H1 (cell line): Measurements from ENCODE around the gene CHD3. TPM values are rescaled to one million over a fixed set of nuclear protein-coding genes. Genes with fewer than 3 reads are reported as not detected.

ENCODE experiments used
- CTCF ChIA-PET: fragments of 300-600 bp; sonication (Branson Sonifier 250); formaldehyde crosslinking; loops from one replicate; lab custom pipeline; 2021; ENCODE audit not compliant: partially characterized antibody; lab: Charles Lee
- POLR2A ChIA-PET: fragments of 300-600 bp; sonication (Branson Sonifier 250); formaldehyde crosslinking; loops from one replicate; lab custom pipeline; 2021; ENCODE audit warnings: inconsistent platforms; ENCODE audit not compliant: partially characterized antibody; lab: Charles Lee
- DNase-seq, 2 experiments: peaks; one replicate each; pipeline versions ENCODE4 v3.0.0 to v3.0.0-alpha.2; 2010 to 2022; ENCODE audit warnings: low spot score in 2 of 2, low read depth in 1 of 2, mixed read lengths in 1 of 2
- FAIRE-seq: peaks from 2 replicates; lab custom pipeline; 2011; peaks lifted over from hg19 to GRCh38; lab: Jason Lieb, UNC
- H2AFZ ChIP-seq: 2 replicates; pipeline ENCODE4 v1.8.1; 2012; ENCODE audit warnings: low read length, inconsistent platforms
- H2AK5ac ChIP-seq: 2 replicates; pipeline ENCODE4 v1.6.1; 2013; ENCODE audit warnings: low read depth, low read length
- H2BK120ac ChIP-seq: replicated peaks from 2 replicates; pipeline ENCODE3; 2013; ENCODE audit warnings: low read depth, low read length, inconsistent platforms
- H2BK12ac ChIP-seq: 2 replicates; pipeline ENCODE4 v1.6.1; 2013; ENCODE audit warnings: low read depth, low read length
- H2BK15ac ChIP-seq: 2 replicates; pipeline ENCODE4 v1.6.1; 2013; ENCODE audit warnings: low read length
- H2BK20ac ChIP-seq: 2 replicates; pipeline ENCODE4 v1.6.1; 2013; ENCODE audit warnings: low read length
- H2BK5ac ChIP-seq: 2 replicates; pipeline ENCODE4 v1.6.1; 2013; ENCODE audit warnings: low read depth, low read length
- H3K14ac ChIP-seq: 2 replicates; pipeline ENCODE4 v1.6.1; 2013; ENCODE audit warnings: inconsistent platforms; ENCODE audit not compliant: insufficient read length
- H3K18ac ChIP-seq: 2 replicates; pipeline ENCODE4 v1.6.1; 2013; ENCODE audit warnings: low read length; ENCODE audit errors: extremely low read depth
- H3K23ac ChIP-seq: 2 replicates; pipeline ENCODE4 v1.6.1; 2013; ENCODE audit warnings: inconsistent platforms; ENCODE audit not compliant: insufficient read length
- H3K23me2 ChIP-seq: 2 replicates; pipeline ENCODE4 v1.6.1; 2013; ENCODE audit warnings: low read depth, low read length
- H3K27ac ChIP-seq: 2 replicates; pipeline ENCODE4 v1.6.1; 2011; ENCODE audit warnings: low read depth, low read length, inconsistent platforms
- H3K27me3 ChIP-seq, 4 experiments: replicated peaks in 1 of 4; 1 replicate in 1 of 4; 2 replicates in 3 of 4; pipeline versions ENCODE4 v1.6.1 to v1.8.1; 2011 to 2013; ENCODE audit warnings: low read length in 3 of 4, mild to moderate bottlenecking in 3 of 4, inconsistent platforms in 2 of 4, mixed read lengths in 2 of 4, moderate library complexity in 1 of 4; ENCODE audit not compliant: control insufficient read depth in 3 of 4, insufficient read depth in 3 of 4; ENCODE audit errors: extremely low read depth in 1 of 4
- H3K36me3 ChIP-seq, 4 experiments: 2 replicates each; pipeline versions ENCODE4 v1.6.1 to v1.8.1; 2011 to 2013; ENCODE audit warnings: mild to moderate bottlenecking in 4 of 4, low read length in 3 of 4, moderate library complexity in 2 of 4, control low read depth in 1 of 4, inconsistent platforms in 1 of 4; ENCODE audit not compliant: insufficient read depth in 4 of 4, control insufficient read depth in 2 of 4
- H3K4ac ChIP-seq: replicated peaks from 2 replicates; pipeline ENCODE3; 2013; ENCODE audit warnings: low read length, low read depth, mixed read lengths, inconsistent platforms; ENCODE audit not compliant: insufficient read length
- H3K4me1 ChIP-seq, 4 experiments: replicated peaks in 1 of 4; 1 replicate in 1 of 4; 2 replicates in 3 of 4; pipeline versions ENCODE4 v1.6.1 to v1.8.1; 2011 to 2013; ENCODE audit warnings: low read length in 3 of 4, inconsistent platforms in 2 of 4, mixed read lengths in 1 of 4; ENCODE audit not compliant: insufficient read depth in 4 of 4, control insufficient read depth in 3 of 4
- H3K4me2 ChIP-seq, 2 experiments: 2 replicates each; pipeline versions ENCODE4 v1.6.1 to v1.8.1; 2011 to 2013; ENCODE audit warnings: low read depth in 2 of 2, low read length in 2 of 2, control low read depth in 1 of 2, inconsistent platforms in 1 of 2, mild to moderate bottlenecking in 1 of 2; ENCODE audit not compliant: insufficient read depth in 1 of 2
- H3K4me3 ChIP-seq, 4 experiments: fragments of 200-600, 300-600 bp in 1 of 4; sonication (generic), shearing (Covaris generic), sonication (Bioruptor Twin) in 1 of 4; 2 replicates each; pipeline versions ENCODE4 v1.5.1 to v1.8.1; 2011 to 2016; ENCODE audit warnings: low read length in 4 of 4, low read depth in 3 of 4, control low read depth in 2 of 4, inconsistent platforms in 2 of 4, mild to moderate bottlenecking in 2 of 4, mixed read lengths in 1 of 4, moderate library complexity in 1 of 4; ENCODE audit not compliant: insufficient read depth in 2 of 4; ENCODE audit errors: extremely low read depth in 1 of 4
- H3K56ac ChIP-seq: replicated peaks from 2 replicates; pipeline ENCODE3; 2013; ENCODE audit warnings: low read depth, mild to moderate bottlenecking, mixed read lengths, low read length, inconsistent platforms; ENCODE audit not compliant: insufficient read length
- H3K79me1 ChIP-seq: 2 replicates; pipeline ENCODE4 v1.6.1; 2013; ENCODE audit warnings: low read depth, low read length, control low read depth
- H3K79me2 ChIP-seq, 2 experiments: 2 replicates each; pipeline versions ENCODE4 v1.6.1 to v1.8.1; 2012 to 2013; ENCODE audit warnings: low read length in 2 of 2, mild to moderate bottlenecking in 2 of 2, inconsistent platforms in 1 of 2; ENCODE audit not compliant: insufficient read depth in 2 of 2, control insufficient read depth in 1 of 2
- H3K9ac ChIP-seq, 4 experiments: replicated peaks in 1 of 4; 1 replicate in 1 of 4; 2 replicates in 3 of 4; pipeline versions ENCODE4 v1.6.1 to v1.8.1; 2011 to 2013; ENCODE audit warnings: low read depth in 3 of 4, low read length in 3 of 4, control low read depth in 2 of 4, mild to moderate bottlenecking in 2 of 4, moderate library complexity in 2 of 4, inconsistent platforms in 1 of 4; ENCODE audit errors: extremely low read depth in 1 of 4
- H3K9me3 ChIP-seq, 2 experiments: 2 replicates each; pipeline versions ENCODE4 v1.6.1 to v1.8.1; 2012 to 2013; ENCODE audit warnings: mild to moderate bottlenecking in 2 of 2, moderate library complexity in 2 of 2, control low read depth in 1 of 2, inconsistent platforms in 1 of 2, low read depth in 1 of 2, low read length in 1 of 2, mixed read lengths in 1 of 2; ENCODE audit not compliant: insufficient read depth in 2 of 2
- H4K20me1 ChIP-seq, 2 experiments: replicated peaks in 1 of 2; 2 replicates each; pipeline versions ENCODE3 to v1.8.1; 2011 to 2013; ENCODE audit warnings: inconsistent platforms in 2 of 2, low read length in 2 of 2, mild to moderate bottlenecking in 1 of 2; ENCODE audit not compliant: insufficient read depth in 2 of 2, control insufficient read depth in 1 of 2
- H4K5ac ChIP-seq: 2 replicates; pipeline ENCODE4 v1.6.1; 2013; ENCODE audit warnings: low read length, low read depth, mixed read lengths, inconsistent platforms; ENCODE audit not compliant: insufficient read length
- H4K8ac ChIP-seq: 2 replicates; pipeline ENCODE4 v1.8.0; 2013; ENCODE audit warnings: mild to moderate bottlenecking, moderate library complexity, low read length, inconsistent platforms; ENCODE audit not compliant: insufficient read depth; ENCODE audit errors: extremely low read depth
- H4K91ac ChIP-seq: replicated peaks from 2 replicates; pipeline ENCODE3; 2013; ENCODE audit warnings: low read length, mixed read lengths, inconsistent platforms; ENCODE audit not compliant: insufficient read length
- POLR2AphosphoS5 ChIP-seq: IDR thresholded peaks from 2 replicates; pipeline ENCODE4 v1.6.1; 2011; ENCODE audit warnings: low read depth, low read length
- WGBS, 2 experiments: shearing (Covaris generic) in 1 of 2; methylation state at CpG; one replicate each; pipeline versions ENCODE4 v1.1.6 to v1.1.7; 2013 to 2015; ENCODE audit warnings: low lambda C conversion rate in 2 of 2, mixed read lengths in 2 of 2, inconsistent platforms in 1 of 2, low coverage in 1 of 2, missing lambda C conversion rate in 1 of 2; ENCODE audit not compliant: insufficient replicate concordance in 2 of 2, insufficient coverage in 1 of 2, insufficient read length in 1 of 2; ENCODE audit errors: extremely low coverage in 1 of 2, missing lambda C conversion rate in 1 of 2; 5-methylcytosine and 5-hydroxymethylcytosine counted together
- polyA plus RNA-seq, 7 experiments: library from polyadenylated mRNA; depleted of rRNA in 3 of 7; stranded (reverse) in 5 of 7; unstranded in 2 of 7; fragments of >200 nt in 5 of 7; fragments of 200-250 nt in 2 of 7; gene quantifications; 1 replicate in 5 of 7; 2 replicates in 1 of 7; 4 replicates in 1 of 7; pipeline versions ENCODE4 v1.2.1 to v1.2.3, GENCODE V29; 2011 to 2013; ENCODE audit warnings: missing spikeins in 2 of 7, mixed read lengths in 2 of 7
- total RNA-seq: library from RNA; stranded (reverse); fragmentation: NEBNext Ultra II Directional; extraction: Animal tissue kit (Norgen Biotek cat#: 25700); gene quantifications from 2 replicates; pipeline ENCODE4 v1.2.1, GENCODE V29; 2021

Gene CHD3
- total and polyA plus RNA-seq, 2 of the 8 experiments (the other 6 are each of a cell fraction or from before 2014, with no cell fraction given) = 12.3 to 12.9 TPM

DNA sequence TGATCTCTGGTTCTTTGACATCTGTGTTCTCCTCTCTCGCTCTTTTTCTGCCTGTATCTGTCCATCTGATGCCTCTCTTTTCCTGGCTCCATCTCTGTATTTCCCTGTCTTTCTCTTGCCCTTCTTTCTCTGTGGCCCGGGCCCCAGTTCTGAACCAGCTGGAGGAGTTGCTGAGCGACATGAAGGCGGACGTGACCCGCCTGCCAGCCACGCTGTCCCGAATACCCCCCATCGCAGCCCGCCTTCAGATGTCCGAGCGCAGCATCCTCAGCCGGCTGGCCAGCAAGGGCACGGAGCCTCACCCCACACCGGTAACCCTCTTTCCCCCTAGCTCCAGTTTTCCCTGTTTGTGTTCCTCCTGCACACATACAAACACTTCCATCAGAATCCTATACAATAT is 21.7 kb downstream of the CHD3 start:
- Histone ChIP-seq H2BK5ac (no peak overlapping the region), H3K79me2 (no peaks in the 10 kb centered on the region), H3K18ac (no peak overlapping the region), H4K8ac (no peak overlapping the region), H4K91ac (no peak overlapping the region), H3K56ac (no peak overlapping the region), H3K4ac (no peak overlapping the region), H3K27ac (no peak overlapping the region), H2AK5ac (no peak overlapping the region), H3K9ac (no peak overlapping the region), H3K23ac (no peak overlapping the region), H3K4me1 (peaks cover 0 to 3% (median 2%) of the 10 kb centered on the region in 4 experiments; a peak in 3 of 7 replicates), H3K9me3 (no peaks in the 10 kb centered on the region), H4K20me1 (peaks cover 0 to 2% of the 10 kb centered on the region in 2 experiments), H3K4me2 (no peak overlapping the region), H2BK15ac (no peak overlapping the region), H3K79me1 (no peaks in the 10 kb centered on the region), H2BK120ac (no peak overlapping the region), H3K14ac (no peak overlapping the region), H3K27me3 (peaks cover 0 to 9% (median 7%) of the 10 kb centered on the region in 4 experiments; a peak in 5 of 7 replicates), H4K5ac (no peak overlapping the region), H2BK12ac (no peak overlapping the region), H2AFZ (no peak overlapping the region), H3K36me3 (peaks cover 0 to 3% (median 1%) of the 10 kb centered on the region in 4 experiments; a peak in 4 of 8 replicates), H3K23me2 (peaks cover 1% of the 10 kb centered on the region), H3K4me3 (no peak overlapping the region), H2BK20ac (no peak overlapping the region)
- 92% methylated on average over 14 of the region's 15 CpGs; no CpG with 5 or more reads in 1 of the 2 experiments for WGBS, 2 experiments
- DNase-seq (no peak), FAIRE-seq (no peak)
- TF ChIP-seq POLR2AphosphoS5 = no peak
- CTCF ChIA-PET = interaction anchor here (0.8 to 6.0 kb wide), 7 partner anchors 22 to 148 kb away, joined by 3 to 57 read pairs (median 5); partner anchors contain the start of gene CHD3
- POLR2A ChIA-PET = no interaction called here
